ENCODE measurements around the gene CARF.
"Not testable (repeated sequence)": the region's sequence is repeated elsewhere in the genome, so short reads cannot be mapped to it uniquely, and the experiment has no call there.

Gene CARF

DNA sequence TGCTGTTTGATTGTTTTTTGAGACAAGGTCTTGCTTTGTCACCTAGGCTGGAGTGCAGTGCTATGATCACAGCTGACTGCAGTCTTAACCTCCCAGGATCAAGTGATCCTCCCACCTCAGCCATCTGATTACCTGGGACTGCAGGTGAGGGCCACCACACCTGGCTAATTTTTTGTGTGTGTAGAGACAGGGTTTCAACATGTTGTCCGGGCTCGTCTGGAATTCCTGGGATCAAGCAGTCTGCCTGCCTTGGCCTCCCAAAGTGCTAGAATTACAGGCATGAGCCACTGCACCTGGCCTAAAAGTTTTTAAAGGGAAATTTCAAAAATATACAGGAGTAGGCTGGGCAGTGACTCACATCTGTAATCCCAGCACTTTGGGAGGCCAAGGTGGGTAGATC lies 22.4 kb downstream of the CARF start:
- no peak for DNase-seq (ENCODE audit: low read depth in 2 of 2, low spot score in 1 of 2)

DNA sequence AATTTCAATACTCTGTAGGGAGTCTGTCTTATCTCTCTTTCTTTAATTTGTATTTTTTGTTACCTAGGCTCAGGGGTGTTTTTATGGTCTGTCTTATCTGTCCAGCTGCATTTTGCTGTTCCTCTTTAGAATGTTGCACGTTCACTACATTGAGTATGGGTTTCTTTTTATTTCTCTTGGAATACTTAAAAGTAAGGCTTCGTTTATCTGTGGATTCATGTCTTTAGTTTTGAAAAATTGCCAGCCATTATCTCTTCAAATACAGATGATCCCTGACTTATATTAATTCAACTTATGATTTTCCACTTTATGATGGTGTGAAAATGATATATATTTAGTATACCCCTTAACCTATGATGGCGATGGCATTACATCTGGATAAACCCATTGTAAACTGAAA lies 26.9 kb downstream of the CARF start:
- DNase-seq (ENCODE audit: low read depth in 2 of 2, low spot score in 1 of 2), result no peak

DNA sequence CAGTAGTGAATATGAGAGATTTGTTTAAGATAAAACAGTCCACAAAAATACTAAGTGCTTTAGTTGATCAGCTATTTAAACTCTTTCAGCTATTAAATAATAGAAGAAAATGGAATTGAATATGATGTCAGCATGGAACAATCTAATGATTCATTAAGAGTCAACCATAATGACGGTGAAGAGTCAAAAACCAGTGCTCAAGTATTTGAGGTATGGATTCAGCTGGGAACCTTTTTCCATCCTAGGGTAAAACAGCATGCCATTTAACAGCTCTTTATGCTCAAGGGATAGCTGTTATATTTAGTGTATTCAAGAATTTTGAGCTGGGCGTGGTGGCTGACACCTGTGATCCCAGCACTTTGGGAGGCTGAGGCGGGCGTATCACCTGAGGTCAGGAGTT lies 29.7 kb downstream of the CARF start:
- DNase-seq (ENCODE audit: low read depth in 2 of 2, low spot score in 1 of 2), result no peak

DNA sequence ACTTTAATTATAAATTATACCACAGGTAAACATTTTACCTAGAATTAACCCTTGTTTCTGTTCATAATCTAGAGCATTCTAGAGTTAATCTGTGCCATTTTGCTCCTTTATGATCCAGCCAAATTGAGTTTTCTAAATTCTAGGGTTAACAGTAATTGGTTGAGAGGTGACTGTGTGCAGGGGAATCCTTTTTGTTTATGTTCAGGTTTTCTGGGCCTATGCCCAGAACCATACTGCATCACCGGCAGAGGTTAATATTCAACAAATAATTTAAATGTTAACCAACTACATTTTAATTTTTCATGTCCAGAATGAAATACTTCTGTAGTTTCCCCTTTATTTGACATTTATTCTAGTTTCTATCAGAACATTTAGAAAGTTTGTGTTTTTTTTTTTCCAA lies 32.3 kb downstream of the CARF start:
- no peak for DNase-seq (ENCODE audit: low read depth in 2 of 2, low spot score in 1 of 2)

DNA sequence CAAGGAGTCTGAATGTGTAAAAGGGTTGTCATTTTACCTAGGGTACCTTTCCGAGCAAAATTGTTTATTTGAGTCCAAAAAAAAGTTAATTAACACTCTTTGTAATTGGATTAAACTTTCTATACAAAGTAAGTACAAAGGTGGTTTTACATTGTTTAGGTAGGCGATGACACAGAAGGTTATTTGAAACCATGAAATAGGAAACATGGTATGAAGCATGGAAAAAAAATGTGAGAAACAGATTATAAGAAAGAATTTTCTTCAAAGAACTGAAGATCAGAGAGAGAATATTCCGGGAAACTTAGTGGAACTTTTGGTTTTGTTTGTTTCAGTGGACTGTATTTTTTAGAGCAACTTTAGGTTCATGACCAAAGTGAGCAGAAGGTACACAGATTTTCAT lies 32.7 kb downstream of the CARF start:
- DNase-seq (ENCODE audit: low read depth in 2 of 2, low spot score in 1 of 2), result no peak

DNA sequence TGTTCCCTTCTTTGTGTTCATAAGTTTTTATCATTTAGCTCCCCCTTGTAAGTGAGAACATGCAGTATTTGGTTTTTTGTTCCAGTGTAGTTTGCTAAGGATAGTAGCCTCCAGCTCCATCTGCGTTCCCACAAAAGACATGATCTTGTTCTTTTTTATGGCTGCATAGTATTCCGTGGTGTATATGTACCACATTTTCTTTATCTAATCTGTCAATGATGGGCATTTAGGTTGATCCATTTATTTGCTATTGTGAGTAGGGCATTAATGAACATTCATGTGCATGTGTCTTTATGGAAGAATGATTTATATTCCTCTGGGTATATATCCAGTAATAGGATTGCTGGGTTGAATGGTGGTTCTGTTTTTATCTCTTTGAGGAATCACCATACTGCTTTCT lies 33.4 kb downstream of the CARF start:
- no peak for DNase-seq (ENCODE audit: low read depth in 2 of 2, low spot score in 1 of 2)

DNA sequence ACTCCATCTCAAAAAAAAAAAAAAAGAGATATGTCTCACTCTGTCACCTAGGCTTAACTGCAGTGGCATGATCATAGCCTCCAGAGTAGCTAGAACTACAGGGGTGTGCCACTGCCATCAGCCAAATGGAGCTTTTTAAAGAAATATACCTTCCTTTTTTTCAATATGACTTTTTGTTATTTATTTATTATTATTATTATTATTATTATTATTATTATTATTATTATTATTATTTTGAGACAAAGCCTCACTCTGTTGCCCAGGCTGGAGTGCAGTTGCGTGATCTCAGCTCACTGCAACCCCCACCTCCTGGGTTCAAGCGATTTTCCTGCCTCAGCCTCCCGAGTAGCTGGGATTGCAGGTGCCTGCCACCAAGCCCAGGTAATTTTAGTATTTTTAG lies 37.3 kb downstream of the CARF start:
- DNase-seq (ENCODE audit: low read depth in 2 of 2, low spot score in 1 of 2), result not testable (repeated sequence)

DNA sequence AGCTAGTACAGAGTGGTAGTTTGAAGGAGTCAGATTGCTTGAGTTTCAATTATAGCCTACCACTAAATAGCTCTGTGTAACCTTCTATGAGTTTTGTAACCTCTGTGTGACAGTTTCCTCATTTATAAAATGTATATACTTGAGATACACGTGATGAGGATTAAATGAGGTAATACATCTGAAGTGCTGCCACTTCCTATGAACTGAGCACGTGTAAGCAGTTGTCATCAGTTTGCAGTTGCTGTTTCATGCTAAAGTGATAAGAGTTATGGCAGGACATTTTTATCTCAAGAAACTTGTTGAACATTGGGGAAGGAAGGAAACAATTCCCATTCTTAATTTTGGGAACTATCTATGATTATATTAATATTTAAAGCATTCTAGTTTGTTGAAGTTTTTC lies 38.5 kb downstream of the CARF start:
- DNase-seq (ENCODE audit: low read depth in 2 of 2, low spot score in 1 of 2), result no peak

DNA sequence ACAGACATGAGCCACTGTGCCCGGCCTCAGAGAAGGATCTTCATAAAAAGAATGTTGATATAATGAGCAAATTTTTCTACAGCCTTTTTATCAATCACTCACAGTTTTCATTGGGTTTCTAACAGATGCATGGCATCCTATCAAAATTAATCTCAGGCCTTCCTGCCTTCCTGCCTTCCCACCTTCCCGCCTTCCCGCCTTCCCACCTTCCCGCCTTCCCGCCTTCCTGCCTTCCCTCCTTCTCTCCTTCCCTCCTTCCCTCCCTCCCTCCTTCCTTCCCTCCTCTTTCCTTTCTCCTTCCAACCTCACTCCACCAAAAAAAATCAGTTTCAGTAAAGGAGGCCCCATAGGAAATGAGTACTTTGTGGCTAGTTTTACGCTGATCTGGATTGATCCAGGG lies 48.4 kb downstream of the CARF start:
- DNase-seq (ENCODE audit: low read depth in 2 of 2, low spot score in 1 of 2), result no peak

DNA sequence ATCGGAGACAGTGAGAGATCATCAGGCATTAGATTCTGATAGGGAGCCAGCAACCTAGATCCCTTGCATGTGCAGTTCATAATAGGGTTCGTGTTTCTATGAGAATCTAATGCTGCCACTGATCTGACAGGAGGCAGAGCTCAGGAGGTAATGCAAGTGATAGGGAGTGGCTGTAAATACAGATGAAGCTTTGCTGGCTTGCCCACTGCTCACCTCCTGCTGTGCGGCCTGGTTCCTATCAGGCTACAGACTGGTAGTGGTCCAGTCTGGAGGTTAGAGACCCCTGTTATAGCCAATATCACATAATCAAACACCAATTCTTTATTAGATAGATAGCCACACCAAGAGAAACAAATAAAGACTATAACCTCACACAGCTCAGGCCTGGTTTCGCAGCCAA lies 51.6 kb downstream of the CARF start:
- DNase-seq (ENCODE audit: low read depth in 2 of 2, low spot score in 1 of 2), result no peak

DNA sequence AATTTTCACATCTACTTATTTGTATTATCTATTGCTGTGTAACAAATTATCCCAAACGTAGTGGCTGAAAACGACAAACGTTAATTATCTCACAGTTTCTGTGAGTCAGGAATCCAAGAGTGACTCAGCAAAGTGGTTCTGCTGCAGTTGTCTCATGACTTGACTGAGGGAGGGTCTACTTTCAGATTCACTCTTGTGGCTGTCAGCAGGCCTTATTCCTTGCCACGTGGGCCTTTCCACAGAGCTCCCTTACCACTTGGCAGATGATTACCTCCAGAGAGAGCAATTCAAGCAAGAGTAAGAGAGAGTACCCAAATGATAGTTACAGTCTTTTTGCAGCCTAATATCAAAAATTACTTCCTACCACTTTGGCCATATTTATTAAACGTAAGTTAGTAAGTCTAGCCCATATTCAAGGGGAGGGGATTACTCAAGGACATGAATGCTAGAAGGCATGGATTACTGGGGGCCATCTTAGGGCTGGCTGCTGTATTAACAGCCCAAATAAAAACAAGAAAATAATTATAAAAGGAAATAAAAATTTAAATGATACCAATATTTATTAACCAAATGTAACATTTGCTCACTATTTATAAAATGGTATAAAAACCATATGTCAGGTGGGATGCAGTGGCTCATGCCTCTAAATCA lies 53.9 kb downstream of the CARF start:
- DNase-seq (ENCODE audit: low read depth in 2 of 2, low spot score in 1 of 2), result no peak

DNA sequence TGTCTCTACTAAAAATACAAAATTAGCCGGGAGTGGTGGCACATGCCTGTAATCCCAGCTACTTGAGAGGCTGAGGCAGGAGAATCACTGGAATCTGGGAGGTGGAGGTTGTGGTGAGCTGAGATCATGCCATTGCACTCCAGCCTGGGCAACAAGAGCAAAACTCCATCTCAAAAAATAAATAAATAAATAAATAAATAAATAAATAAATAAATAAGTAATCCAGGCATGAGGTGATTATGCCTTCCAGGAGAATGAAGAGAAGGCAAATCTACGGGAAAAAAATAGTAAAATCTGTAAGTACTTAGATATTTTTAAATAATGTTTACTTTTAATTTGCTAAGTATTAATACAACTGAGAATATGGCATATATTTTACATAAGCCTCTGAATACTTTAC lies 57.3 kb downstream of the CARF start:
- DNase-seq (ENCODE audit: low read depth in 2 of 2, low spot score in 1 of 2), result not testable (repeated sequence)

DNA sequence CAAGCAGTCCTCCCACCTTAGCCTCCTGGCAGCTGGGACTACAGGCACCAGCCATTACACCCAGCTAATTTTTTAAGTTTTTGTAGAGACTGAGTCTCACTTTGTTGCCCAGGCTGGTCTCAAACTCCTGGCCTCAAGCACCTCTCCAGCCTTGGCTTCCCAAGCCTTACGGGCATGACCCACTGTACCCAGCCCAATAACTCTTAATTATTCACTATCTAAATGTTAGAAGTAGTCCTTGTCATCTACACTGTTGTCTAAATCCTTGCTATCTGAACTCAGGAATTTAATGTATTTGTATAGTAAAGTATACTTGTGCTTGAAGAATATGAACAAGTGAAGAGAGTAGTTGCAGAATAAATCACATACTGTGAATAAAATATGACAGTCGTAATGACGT lies 64.7 kb downstream of the CARF start:
- DNase-seq (ENCODE audit: low read depth in 2 of 2, low spot score in 1 of 2), result no peak

DNA sequence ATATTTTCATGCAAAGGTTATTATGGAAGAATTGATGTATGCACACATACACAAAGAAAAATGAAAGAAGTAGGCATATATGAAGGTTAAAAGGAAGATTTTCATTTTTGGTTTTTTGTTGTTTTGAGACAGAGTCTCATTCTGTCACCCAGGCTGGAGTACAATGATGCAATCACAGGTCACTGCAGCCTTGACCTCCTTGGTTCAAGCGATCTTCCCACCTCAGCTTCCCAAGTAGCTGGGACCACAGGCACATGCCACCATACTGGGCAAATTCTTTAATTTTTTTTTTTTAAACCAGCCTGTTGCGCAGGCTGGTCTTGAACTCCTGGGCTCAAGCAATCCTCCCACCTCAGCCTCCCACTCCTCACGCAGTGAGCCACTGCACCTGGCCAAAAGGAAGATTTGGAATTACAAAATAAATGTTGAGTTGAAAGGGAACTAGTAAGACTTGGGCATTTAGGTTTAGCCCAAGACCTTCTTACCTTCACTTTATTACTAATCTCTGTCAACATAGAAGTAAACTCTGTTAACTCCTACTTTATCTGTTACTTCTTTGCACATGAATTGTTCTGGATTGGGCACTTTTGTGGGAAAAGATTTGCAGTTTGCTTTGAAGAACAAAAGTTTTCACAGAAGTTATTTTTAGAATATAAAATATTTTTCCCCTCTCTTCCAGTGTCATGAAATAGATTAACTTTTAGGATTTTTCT lies 70.9 kb downstream of the CARF start:
- DNase-seq (ENCODE audit: low read depth in 2 of 2, low spot score in 1 of 2), result no peak

DNA sequence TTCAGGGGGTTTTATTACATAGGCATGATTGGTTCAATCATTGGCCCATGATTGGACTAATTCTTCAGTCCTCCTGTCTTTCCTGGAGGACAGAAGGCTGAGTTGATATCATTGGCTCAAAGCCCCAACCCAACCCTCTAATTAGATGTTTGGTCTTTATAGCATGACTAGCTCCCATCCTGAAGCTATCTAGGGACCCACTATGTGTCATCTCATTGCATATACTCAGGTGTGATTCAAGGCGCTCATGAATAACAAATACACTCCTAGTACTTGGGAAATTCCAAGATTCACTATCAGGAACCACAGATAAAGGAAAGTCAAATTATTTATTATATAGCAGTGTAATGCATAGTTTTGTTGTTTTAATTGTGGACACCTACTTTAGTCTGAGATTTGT lies 77.7 kb downstream of the CARF start:
- no peak for DNase-seq (ENCODE audit: low read depth in 2 of 2, low spot score in 1 of 2)

DNA sequence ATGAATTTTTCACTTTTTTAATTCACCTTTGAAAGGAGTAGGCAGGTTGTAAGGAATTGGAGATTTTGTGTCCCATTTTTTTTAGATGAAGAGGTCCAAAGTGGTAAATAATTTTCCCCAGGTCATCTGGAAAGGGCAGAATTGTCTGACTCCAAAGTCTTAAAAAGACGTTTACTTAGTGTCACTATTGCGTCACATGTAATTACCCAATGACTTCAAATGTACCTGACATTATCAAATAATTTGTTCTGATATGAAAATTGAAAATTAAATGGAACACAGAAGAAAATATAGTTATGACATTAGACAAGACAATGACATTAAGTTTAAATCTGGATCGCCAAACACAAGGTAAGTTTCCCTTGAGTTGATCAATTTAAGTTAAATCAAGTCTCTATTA lies 78.4 kb downstream of the CARF start:
- no peak for DNase-seq (ENCODE audit: low read depth in 2 of 2, low spot score in 1 of 2)

DNA sequence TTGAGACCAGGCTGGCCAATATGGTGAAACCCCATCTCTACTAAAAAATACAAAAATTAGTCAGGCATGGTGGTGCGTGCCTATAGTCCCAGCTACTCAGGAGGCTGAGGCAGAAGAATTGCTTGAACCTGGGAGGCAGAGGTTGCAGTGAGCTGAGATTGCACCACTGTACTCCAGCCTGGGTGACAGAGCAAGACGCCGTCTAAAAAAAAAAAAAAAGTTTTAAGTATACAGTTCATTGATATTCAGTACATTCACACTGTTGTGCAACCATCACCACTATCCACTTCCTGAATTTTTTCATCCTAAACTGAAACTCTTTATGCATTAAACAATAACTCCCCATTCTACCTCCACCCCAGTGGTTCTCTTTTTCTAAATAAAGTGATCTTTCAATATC lies 85.0 kb downstream of the CARF start:
- DNase-seq (ENCODE audit: low read depth in 2 of 2, low spot score in 1 of 2), result not testable (repeated sequence)

DNA sequence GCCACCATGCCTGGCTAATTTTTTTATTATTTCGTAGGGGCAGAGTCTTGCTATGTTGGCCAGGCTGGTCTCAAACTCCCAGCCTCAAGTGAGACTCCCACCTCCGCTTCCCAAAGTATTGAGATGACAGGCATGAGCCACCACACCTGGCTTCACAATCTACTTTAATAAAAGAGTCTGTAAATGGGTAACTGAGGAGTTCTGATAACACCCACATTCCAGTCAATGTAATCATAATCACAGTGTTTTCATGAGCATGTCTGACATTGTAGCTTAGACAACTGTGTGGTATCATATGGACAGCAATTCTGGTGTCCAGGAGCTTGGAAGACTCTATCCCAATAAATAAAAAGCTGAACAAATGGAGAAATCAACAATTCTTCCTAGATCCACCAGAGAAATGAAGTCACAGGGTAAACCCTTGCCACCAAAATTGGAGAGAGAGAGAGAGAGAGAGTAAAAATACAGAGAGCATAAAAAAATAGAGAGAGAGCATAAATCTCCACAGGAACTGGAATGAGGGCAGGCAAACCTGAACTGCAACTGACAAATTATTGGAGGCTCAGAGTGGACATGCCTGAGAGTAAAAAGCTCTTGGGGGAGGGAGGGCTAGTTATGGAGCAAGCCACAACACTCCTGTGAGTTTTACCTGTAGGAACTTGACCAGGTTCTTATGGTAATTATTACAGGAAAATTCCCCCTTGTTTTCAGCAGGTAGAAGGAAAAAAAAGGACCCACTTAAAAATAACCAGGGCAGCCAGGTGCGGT lies 90.2 kb downstream of the CARF start:
- DNase-seq (ENCODE audit: low read depth in 2 of 2, low spot score in 1 of 2), result no peak

DNA sequence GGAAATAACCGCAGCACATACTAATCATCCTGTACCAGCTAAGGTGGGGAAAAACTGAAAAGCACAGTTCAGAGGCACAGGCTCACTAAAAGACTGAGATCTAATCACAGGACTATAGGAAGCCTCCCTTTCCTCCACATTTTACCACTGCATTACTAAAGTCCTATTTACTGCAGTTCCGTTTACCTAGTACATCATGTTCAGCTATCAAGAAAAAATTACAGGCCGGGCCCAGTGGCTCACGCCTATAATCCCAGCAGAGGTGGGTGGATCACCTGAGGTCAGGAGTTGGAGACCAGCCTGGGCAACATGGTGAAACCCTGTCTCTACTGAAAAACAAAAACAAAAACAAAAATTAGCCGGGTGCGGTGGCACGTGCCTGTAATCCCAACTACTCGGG lies 91.6 kb downstream of the CARF start:
- no peak for DNase-seq (ENCODE audit: low read depth in 2 of 2, low spot score in 1 of 2)

DNA sequence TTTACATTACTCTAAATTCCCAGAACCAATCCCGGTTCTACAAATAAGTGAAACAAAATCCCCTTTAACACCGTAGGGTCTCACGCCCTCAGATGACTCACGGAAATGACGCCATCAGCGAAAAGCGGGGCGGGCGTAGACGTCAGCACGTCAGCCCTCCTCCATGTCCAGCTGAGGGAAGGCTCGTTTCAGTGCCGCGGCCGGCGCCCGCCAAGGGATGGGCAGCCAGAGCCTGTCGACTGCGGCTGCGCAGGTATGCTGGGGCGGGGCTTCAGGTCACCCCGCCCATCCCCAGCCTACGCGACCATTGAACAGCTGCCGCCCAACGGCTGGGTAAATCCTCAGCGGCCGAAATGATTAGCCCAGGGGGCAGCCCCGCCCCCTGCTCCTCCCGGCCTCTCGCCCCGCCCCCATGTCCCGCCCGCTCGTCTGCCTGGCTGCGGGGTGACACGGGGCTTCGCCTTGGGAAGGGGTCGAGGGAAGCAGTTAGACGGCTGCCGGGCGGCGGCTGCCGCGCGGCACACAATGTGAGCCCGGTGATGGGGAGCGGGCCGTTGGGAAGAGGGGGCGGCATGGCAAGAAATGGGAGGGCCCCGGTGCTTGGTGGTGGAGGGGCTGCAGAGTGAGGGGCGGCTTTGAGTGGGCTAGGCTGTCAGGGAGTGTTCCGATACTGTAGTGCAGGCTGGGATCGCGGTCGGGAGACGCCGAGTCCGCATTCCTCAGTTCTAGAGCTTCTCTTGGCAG lies 102.6 kb downstream of the CARF start, which contains the start of gene NBEAL1:
Gene NBEAL1 (plus strand): TSS at position 420 of the 744 bp plus-strand sequence. CDS start 1,510 bp downstream, outside the sequence.
- peak; percentile 91 to 93 for DNase-seq (ENCODE audit: low read depth in 2 of 2, low spot score in 1 of 2)

DNA sequence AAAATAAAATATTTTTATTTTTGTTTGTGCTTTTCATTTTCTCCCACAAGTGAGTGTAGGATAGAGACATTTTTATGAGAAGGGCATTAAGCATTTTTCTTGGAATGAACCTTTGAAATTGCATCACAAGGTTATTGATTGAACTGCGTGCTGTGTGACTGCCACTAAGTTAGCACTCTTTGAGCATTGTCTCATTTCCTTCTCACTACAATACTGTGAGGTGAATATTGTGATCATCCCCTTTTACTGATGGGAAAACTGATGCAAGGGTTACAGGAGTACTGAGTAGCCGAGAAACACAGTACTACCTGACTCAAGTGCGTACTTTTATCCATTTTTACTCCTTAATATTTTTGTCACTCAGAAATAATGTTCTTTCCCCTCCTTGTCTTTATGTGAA lies 104.6 kb downstream of the CARF start:
- no peak for DNase-seq (ENCODE audit: low read depth in 2 of 2, low spot score in 1 of 2)

DNA sequence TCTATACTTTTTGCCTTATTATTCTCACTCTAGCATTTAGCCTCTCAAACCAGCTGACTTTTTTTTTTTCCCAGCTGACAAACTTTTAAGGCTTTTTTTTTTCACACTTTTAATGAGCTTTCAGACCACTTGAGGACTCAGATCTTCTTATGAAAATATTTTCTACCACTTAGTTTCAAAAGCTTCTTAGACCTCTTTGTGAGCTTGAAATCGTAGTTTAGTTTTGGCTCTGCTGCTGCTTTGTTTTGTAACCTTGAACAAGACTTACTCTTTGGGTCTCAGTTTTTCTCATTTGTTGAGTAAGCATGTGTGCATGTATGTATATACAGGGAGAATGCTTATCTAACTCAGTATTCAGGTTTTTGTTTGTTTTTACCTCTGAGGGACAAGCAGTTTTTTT lies 106.1 kb downstream of the CARF start:
- DNase-seq (ENCODE audit: low read depth in 2 of 2, low spot score in 1 of 2), result no peak
